HepG2 (cell line): Measurements from ENCODE around the gene RHBDD2. TPM values are rescaled to one million over a fixed set of nuclear protein-coding genes. Genes with fewer than 3 reads are reported as not detected.
A peak's percentile ranks its signal among the peaks of the same experiment; 100 is the strongest.
"Not testable (repeated sequence)": the region's sequence is repeated elsewhere in the genome, so short reads cannot be mapped to it uniquely, and the experiment has no call there.

Source experiments
- ATAC-seq: fragments of 200-7000 bp; cut with Tn5 transposase; 3 replicates; pipeline ENCODE4 v1.9.1; 2020; ENCODE audit warnings: mild to moderate bottlenecking, moderate library complexity
- BruUV-seq: library from RNA; stranded (reverse); fragments of 400-500 nt; replicated peaks from 2 replicates; lab custom pipeline; 2021; lab: Mats Ljungman, UMichigan
- CTCF ChIA-PET: fragments of 300-600 bp; formaldehyde crosslinking; extraction: SDS; loops from one replicate; lab custom pipeline; 2021; ENCODE audit warnings: low total read pairs, inconsistent platforms, low intra/inter-chr PET ratio; lab: Yijun Ruan, JAX
- POLR2A ChIA-PET: fragments of 350-600 bp; sonication (Branson Sonifier 250); formaldehyde crosslinking; loops from one replicate; lab custom pipeline; 2020; ENCODE audit warnings: antibody characterized with exemption, inconsistent platforms; lab: Yijun Ruan, JAX
- DNase-seq: peaks from one replicate; pipeline ENCODE4 v3.0.0-alpha.2; 2015; ENCODE audit warnings: low spot score
- FAIRE-seq: peaks from 3 replicates; lab custom pipeline; 2011; peaks lifted over from hg19 to GRCh38; lab: Jason Lieb, UNC
- H2AFZ ChIP-seq: one replicate; pipeline ENCODE4 v1.6.1; 2011; ENCODE audit warnings: low read length, inconsistent platforms
- H3K27ac ChIP-seq: fragments of 300-600 bp; 3 replicates; pipeline ENCODE4 v1.8.0; 2011; ENCODE audit warnings: mixed run types, mild to moderate bottlenecking, mixed read lengths, low read length, inconsistent platforms; ENCODE audit not compliant: insufficient read depth; ENCODE audit errors: extremely low read length
- H3K27me3 ChIP-seq, 2 experiments: fragments of 200-600 bp in 1 of 2; 2 replicates in 1 of 2; 3 replicates in 1 of 2; pipeline versions ENCODE4 v1.6.0 to v1.8.0; 2011; ENCODE audit warnings: low read length in 2 of 2, mild to moderate bottlenecking in 2 of 2, moderate library complexity in 2 of 2, inconsistent platforms in 1 of 2; ENCODE audit not compliant: insufficient read depth in 2 of 2, control insufficient read depth in 1 of 2
- H3K36me3 ChIP-seq, 2 experiments: fragments of 200-600 bp in 1 of 2; replicated peaks in 1 of 2; 2 replicates in 1 of 2; 3 replicates in 1 of 2; pipeline versions ENCODE4 v1.5.1 to v1.8.0; 2011; ENCODE audit warnings: low read length in 2 of 2, inconsistent platforms in 1 of 2; ENCODE audit not compliant: insufficient read depth in 2 of 2, control insufficient read depth in 1 of 2
- H3K4me1 ChIP-seq: 2 replicates; pipeline ENCODE4 v1.5.1; 2012; ENCODE audit warnings: low read length, inconsistent platforms; ENCODE audit not compliant: insufficient read depth
- H3K4me2 ChIP-seq: 2 replicates; pipeline ENCODE4 v1.6.0; 2011; ENCODE audit warnings: low read depth, low read length, inconsistent platforms
- H3K4me3 ChIP-seq, 3 experiments: fragments of 200-600 bp in 1 of 3; sonication (generic), shearing (Covaris generic) in 1 of 3; replicated peaks in 1 of 3; 2 replicates each; pipeline ENCODE4 v1.5.1; 2011 to 2016; ENCODE audit warnings: low read length in 3 of 3, inconsistent platforms in 2 of 3, low read depth in 2 of 3, mild to moderate bottlenecking in 2 of 3, control low read depth in 1 of 3, mixed read lengths in 1 of 3; ENCODE audit not compliant: insufficient read depth in 1 of 3
- H3K79me2 ChIP-seq: one replicate; pipeline ENCODE4 v1.6.1; 2011; ENCODE audit warnings: low read length, inconsistent platforms; ENCODE audit not compliant: insufficient read depth
- H3K9ac ChIP-seq: 2 replicates; pipeline ENCODE4 v1.6.0; 2011; ENCODE audit warnings: mild to moderate bottlenecking, low read depth, low read length, inconsistent platforms; ENCODE audit not compliant: insufficient read depth
- H3K9me3 ChIP-seq: 2 replicates; pipeline ENCODE4 v1.5.1; 2012; ENCODE audit warnings: mild to moderate bottlenecking, low read length
- H4K20me1 ChIP-seq: 2 replicates; pipeline ENCODE4 v1.6.0; 2011; ENCODE audit warnings: inconsistent platforms, mild to moderate bottlenecking, low read length, moderate library complexity; ENCODE audit not compliant: insufficient read depth
- GABPB1 ChIP-seq: IDR thresholded peaks from 2 replicates; pipeline ENCODE4 v1.6.1; 2016; ENCODE audit warnings: mild to moderate bottlenecking, missing genetic modification reagents, moderate library complexity, missing compliant biosample characterization
- KDM1A ChIP-seq: IDR thresholded peaks from 2 replicates; pipeline ENCODE4 v1.6.1; 2016; ENCODE audit warnings: missing compliant biosample characterization
- PAX8 ChIP-seq: sonication (generic); formaldehyde crosslinking; IDR thresholded peaks from 2 replicates; pipeline ENCODE4 v1.8.0; 2022; ENCODE audit warnings: mild to moderate bottlenecking, missing genetic modification reagents, borderline replicate concordance
- POGZ ChIP-seq: sonication (generic); formaldehyde crosslinking; IDR thresholded peaks from 2 replicates; pipeline ENCODE4 v1.4.0; 2020; ENCODE audit warnings: mild to moderate bottlenecking, missing genetic modification reagents
- RCOR2 ChIP-seq: IDR thresholded peaks from 2 replicates; pipeline ENCODE4 v1.6.1; 2016; ENCODE audit warnings: missing biosample characterization, missing genetic modification reagents
- ZBTB1 ChIP-seq: sonication (generic); formaldehyde crosslinking; IDR thresholded peaks from 2 replicates; pipeline ENCODE4 v1.4.0; 2020; ENCODE audit warnings: missing genetic modification reagents, borderline replicate concordance
- ZEB1 ChIP-seq: IDR thresholded peaks from 2 replicates; pipeline ENCODE4 v1.6.1; 2012; ENCODE audit warnings: mild to moderate bottlenecking, low read depth, inconsistent platforms; ENCODE audit not compliant: insufficient replicate concordance
- ZKSCAN1 ChIP-seq: fragments of 150-350 bp; IDR thresholded peaks from 2 replicates; pipeline ENCODE4 v1.6.1; 2014; ENCODE audit warnings: low read length
- ZMYM3 ChIP-seq: sonication (generic); formaldehyde crosslinking; IDR thresholded peaks from 2 replicates; pipeline ENCODE4 v1.5.1; 2020; ENCODE audit warnings: mild to moderate bottlenecking, missing genetic modification reagents
- ZNF460 ChIP-seq: sonication (generic); formaldehyde crosslinking; IDR thresholded peaks from 2 replicates; pipeline ENCODE4 v1.5.1; 2020; ENCODE audit warnings: missing genetic modification reagents, mild to moderate bottlenecking, borderline replicate concordance
- WGBS: methylation state at CpG from one replicate; pipeline ENCODE4 v1.1.6; 2017; ENCODE audit warnings: low lambda C conversion rate; 5-methylcytosine and 5-hydroxymethylcytosine counted together
- in situ Hi-C: cut with HindIII; loops from 2 replicates; pipeline ENCODE4 v1.10.0; 2017; ENCODE audit warnings: low pct_unique_long_range_greater_than_20kb; ENCODE audit not compliant: extremely low pct_ligation_motif_present
- intact Hi-C: fragments of 100-400 bp; cut with micrococcal nuclease; formaldehyde crosslinking; loops from one replicate; pipeline ENCODE4 v1.10.0; 2022; ENCODE audit not compliant: unreplicated experiment
- polyA plus RNA-seq, 8 experiments: library from polyadenylated mRNA; depleted of rRNA in 3 of 8; stranded (reverse) in 7 of 8; unstranded in 1 of 8; fragments of >200 nt; fragmentation: Illumina TruSeq in 4 of 8; extraction: Trizol in 4 of 8; gene quantifications; 2 replicates each; pipeline versions ENCODE4 v1.2.1 to v1.2.3, GENCODE V29; 2011 to 2016; ENCODE audit warnings: low read depth in 4 of 8, missing spikeins in 1 of 8, mixed read lengths in 1 of 8; ENCODE audit not compliant: insufficient read depth in 1 of 8
- total RNA-seq, 5 experiments: library from RNA; depleted of rRNA; stranded (reverse); fragments of >200 nt; fragmentation: Illumina TruSeq; extraction: Trizol; gene quantifications; 2 replicates each; pipeline ENCODE4 v1.2.3, GENCODE V29; 2016; ENCODE audit warnings: low read depth in 1 of 5
- TF ChIP-seq, protein P1 (sequence below): sonication (generic); formaldehyde crosslinking; IDR thresholded peaks from 2 replicates; pipeline ENCODE4 v1.4.0; 2020; ENCODE audit warnings: missing genetic modification reagents
- TF ChIP-seq, protein P2 (sequence below): sonication (generic); formaldehyde crosslinking; IDR thresholded peaks from 2 replicates; pipeline ENCODE4 v1.5.1; 2020; ENCODE audit warnings: mild to moderate bottlenecking, missing genetic modification reagents
- TF ChIP-seq, protein P3 (sequence below): sonication (generic); formaldehyde crosslinking; IDR thresholded peaks from 2 replicates; pipeline ENCODE4 v1.5.1; 2020; ENCODE audit warnings: mild to moderate bottlenecking, missing genetic modification reagents, moderate library complexity

The RHBDD2 gene
- total and polyA plus RNA-seq, 2 of the 13 experiments (the other 11 are each of a cell fraction or from before 2014, with no cell fraction given) = 23.1 to 26.4 TPM

DNA sequence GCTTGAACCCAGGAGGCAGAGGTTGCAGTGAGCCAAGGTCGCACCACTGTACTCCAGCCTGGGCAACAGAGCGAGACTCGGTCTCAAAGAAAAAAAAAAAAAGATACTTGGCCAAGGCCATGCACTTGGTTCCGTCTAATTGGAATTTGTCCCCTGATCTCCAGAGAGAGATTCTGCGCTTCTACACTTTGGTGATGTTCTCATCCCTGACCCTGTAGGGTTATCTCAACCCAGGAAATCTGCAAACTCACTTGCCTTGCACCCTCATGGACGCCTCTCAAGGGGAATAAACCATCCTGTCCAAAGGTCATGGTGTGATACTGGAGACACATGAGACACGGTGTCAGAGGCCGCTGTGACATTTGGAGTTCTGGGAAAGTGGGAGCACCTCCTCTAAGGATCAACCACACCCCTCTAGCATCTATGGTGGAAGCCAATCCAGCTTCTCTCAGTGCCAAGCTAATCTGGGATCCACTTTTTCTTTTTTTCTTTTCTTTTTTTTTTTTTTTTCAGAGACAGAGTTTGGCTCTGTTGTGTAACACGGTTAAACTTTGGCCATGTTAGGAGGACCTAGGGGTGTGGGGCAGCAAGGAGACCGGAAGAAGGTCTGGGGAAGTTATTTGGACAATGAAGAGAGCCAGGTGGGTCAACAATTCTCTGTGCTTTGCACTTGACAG, 28.3 kb downstream of the RHBDD2 start (continued):
- TF ChIP-seq PAX8 (no peak), ZBTB1 (no peak)

DNA sequence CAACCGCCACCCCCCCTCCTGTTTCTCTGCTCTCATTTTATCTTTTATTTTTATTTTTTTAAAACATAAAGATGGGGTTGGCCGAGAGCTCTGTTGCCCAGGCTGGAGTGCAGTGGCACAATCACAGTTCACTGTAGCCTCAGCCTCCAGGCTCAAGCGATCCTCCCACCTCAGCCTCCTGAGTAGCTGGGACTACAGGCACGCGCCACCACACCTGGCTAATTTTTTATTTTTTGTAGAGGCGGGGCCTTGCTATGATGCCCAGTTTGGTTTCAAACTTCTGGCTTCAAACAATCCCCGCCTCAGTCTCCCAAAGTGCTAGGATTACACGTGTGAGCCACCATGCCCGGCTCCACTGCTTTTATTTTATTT, 28.8 kb downstream of the RHBDD2 start:
- CTCF ChIA-PET, H3K79me2 ChIP-seq, H4K20me1 ChIP-seq, ATAC-seq, DNase-seq, BruUV-seq, in situ Hi-C loops, FAIRE-seq, H3K27me3 ChIP-seq, H3K9me3 ChIP-seq, H2AFZ ChIP-seq, H3K36me3 ChIP-seq: not testable (repeated sequence)
- Histone ChIP-seq H3K27ac (peak overlapping the region; percentile 98), H3K9ac (peak overlapping the region; percentile 33; the same call in 1 of the 2 replicates), H3K4me3 (peak overlapping the region in 1 of 3 experiments; percentile 41; a peak in 1 of 6 replicates), H3K4me2 (peak overlapping the region; percentile 85), H3K4me1 (peaks cover 88% of the 10 kb centered on the region)
- POLR2A ChIA-PET = interaction anchor here (0.9 to 3.7 kb wide), 6 partner anchors 8 to 86 kb away, joined by 3 to 78 read pairs (median 10); partner anchors contain the start of genes POR and TMEM120A
- intact Hi-C loops = loop anchor here (2.0 kb wide), 2 partner anchors 13 to 49 kb away; no protein-coding TSS in a partner anchor
- WGBS = 47% methylated on average over 9 of the region's 9 CpGs
- peak; percentile 19 for TF ChIP-seq ZEB1
- TF ChIP-seq, protein P1, sequence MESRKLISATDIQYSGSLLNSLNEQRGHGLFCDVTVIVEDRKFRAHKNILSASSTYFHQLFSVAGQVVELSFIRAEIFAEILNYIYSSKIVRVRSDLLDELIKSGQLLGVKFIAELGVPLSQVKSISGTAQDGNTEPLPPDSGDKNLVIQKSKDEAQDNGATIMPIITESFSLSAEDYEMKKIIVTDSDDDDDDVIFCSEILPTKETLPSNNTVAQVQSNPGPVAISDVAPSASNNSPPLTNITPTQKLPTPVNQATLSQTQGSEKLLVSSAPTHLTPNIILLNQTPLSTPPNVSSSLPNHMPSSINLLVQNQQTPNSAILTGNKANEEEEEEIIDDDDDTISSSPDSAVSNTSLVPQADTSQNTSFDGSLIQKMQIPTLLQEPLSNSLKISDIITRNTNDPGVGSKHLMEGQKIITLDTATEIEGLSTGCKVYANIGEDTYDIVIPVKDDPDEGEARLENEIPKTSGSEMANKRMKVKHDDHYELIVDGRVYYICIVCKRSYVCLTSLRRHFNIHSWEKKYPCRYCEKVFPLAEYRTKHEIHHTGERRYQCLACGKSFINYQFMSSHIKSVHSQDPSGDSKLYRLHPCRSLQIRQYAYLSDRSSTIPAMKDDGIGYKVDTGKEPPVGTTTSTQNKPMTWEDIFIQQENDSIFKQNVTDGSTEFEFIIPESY (CRISPR knock-in tag) = 0 out of 2 replicates have a peak, but pooled peaks have one; percentile 6
- peak; percentile 53; the same call in 1 of the 2 replicates for TF ChIP-seq RCOR2 (CRISPR knock-in tag)
- TF ChIP-seq KDM1A (CRISPR knock-in tag) = peak; percentile 72; the same call in 1 of the 2 replicates
- peak; percentile 54 for TF ChIP-seq ZMYM3 (CRISPR knock-in tag)
- TF ChIP-seq, protein P2, sequence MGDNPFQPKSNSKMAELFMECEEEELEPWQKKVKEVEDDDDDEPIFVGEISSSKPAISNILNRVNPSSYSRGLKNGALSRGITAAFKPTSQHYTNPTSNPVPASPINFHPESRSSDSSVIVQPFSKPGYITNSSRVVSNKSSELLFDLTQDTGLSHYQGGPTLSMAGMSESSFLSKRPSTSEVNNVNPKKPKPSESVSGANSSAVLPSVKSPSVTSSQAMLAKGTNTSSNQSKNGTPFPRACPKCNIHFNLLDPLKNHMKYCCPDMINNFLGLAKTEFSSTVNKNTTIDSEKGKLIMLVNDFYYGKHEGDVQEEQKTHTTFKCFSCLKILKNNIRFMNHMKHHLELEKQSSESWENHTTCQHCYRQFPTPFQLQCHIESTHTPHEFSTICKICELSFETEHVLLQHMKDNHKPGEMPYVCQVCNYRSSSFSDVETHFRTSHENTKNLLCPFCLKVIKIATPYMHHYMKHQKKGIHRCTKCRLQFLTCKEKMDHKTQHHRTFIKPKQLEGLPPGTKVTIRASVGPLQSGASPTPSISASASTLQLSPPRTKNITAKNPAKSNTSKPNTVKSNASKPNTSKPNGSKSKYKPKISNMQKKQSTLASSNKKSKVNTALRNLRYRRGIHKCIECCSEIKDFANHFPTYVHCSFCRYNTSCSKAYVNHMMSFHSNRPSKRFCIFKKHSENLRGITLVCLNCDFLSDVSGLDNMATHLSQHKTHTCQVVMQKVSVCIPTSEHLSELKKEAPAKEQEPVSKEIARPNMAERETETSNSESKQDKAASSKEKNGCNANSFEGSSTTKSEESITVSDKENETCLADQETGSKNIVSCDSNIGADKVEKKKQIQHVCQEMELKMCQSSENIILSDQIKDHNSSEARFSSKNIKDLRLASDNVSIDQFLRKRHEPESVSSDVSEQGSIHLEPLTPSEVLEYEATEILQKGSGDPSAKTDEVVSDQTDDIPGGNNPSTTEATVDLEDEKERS = peak; percentile 84; the same call in 1 of the 2 replicates
- TF ChIP-seq ZKSCAN1 = 0 out of 2 replicates have a peak, but pooled peaks have one; percentile 2
- peak; percentile 9; the same call in 1 of the 2 replicates for TF ChIP-seq POGZ (CRISPR knock-in tag)
- peak; percentile 5; the same call in 1 of the 2 replicates for TF ChIP-seq GABPB1
- peak; percentile 93 for TF ChIP-seq ZNF460 (CRISPR knock-in tag)
- TF ChIP-seq, protein P3, sequence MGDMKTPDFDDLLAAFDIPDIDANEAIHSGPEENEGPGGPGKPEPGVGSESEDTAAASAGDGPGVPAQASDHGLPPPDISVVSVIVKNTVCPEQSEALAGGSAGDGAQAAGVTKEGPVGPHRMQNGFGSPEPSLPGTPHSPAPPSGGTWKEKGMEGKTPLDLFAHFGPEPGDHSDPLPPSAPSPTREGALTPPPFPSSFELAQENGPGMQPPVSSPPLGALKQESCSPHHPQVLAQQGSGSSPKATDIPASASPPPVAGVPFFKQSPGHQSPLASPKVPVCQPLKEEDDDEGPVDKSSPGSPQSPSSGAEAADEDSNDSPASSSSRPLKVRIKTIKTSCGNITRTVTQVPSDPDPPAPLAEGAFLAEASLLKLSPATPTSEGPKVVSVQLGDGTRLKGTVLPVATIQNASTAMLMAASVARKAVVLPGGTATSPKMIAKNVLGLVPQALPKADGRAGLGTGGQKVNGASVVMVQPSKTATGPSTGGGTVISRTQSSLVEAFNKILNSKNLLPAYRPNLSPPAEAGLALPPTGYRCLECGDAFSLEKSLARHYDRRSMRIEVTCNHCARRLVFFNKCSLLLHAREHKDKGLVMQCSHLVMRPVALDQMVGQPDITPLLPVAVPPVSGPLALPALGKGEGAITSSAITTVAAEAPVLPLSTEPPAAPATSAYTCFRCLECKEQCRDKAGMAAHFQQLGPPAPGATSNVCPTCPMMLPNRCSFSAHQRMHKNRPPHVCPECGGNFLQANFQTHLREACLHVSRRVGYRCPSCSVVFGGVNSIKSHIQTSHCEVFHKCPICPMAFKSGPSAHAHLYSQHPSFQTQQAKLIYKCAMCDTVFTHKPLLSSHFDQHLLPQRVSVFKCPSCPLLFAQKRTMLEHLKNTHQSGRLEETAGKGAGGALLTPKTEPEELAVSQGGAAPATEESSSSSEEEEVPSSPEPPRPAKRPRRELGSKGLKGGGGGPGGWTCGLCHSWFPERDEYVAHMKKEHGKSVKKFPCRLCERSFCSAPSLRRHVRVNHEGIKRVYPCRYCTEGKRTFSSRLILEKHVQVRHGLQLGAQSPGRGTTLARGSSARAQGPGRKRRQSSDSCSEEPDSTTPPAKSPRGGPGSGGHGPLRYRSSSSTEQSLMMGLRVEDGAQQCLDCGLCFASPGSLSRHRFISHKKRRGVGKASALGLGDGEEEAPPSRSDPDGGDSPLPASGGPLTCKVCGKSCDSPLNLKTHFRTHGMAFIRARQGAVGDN (CRISPR knock-in tag) = peak; percentile 46; the same call in 1 of the 2 replicates
